HCT116 (cell line): ENCODE measurements around the gene LRRC53. TPM values are rescaled to one million over a fixed set of nuclear protein-coding genes. Genes with fewer than 3 reads are reported as not detected.

Experiments used
- ATAC-seq: fragments of 200-7000 bp; cut with Tn5 transposase; 2 replicates; pipeline ENCODE4 v1.9.1; 2020; ENCODE audit warnings: mild to moderate bottlenecking, moderate library complexity
- BruUV-seq: library from RNA; stranded (reverse); fragments of 400-500 nt; replicated peaks from 2 replicates; lab custom pipeline; 2021; lab: Mats Ljungman, UMichigan
- CTCF ChIA-PET: fragments of 300-600 bp; sonication (Branson Sonifier 250); formaldehyde crosslinking; loops from one replicate; lab custom pipeline; 2021; ENCODE audit warnings: antibody characterized with exemption; lab: Charles Lee
- POLR2A ChIA-PET: fragments of 300-600, 350-600 bp; sonication (Branson Sonifier 250); formaldehyde crosslinking; loops from one replicate; lab custom pipeline; 2021; ENCODE audit warnings: antibody characterized with exemption; lab: Charles Lee
- RAD21 ChIA-PET, 2 experiments: fragments of 300-600 bp; sonication (Branson Sonifier 250); formaldehyde crosslinking; loops; one replicate each; lab custom pipeline; 2023; ENCODE audit warnings: low total read pairs in 2 of 2; ENCODE audit not compliant: uncharacterized antibody in 2 of 2, unreplicated experiment in 2 of 2, low non-redundant PET in 1 of 2; lab: Charles Lee
- DNase-seq: peaks from one replicate; pipeline ENCODE4 v3.0.0-alpha.2; 2010; ENCODE audit warnings: low read depth, low spot score
- H2AFZ ChIP-seq: fragments of 200-600 bp; shearing (Covaris generic), sonication (generic); 2 replicates; pipeline ENCODE4 v1.6.1; 2017; ENCODE audit warnings: low read depth, mixed run types, mixed read lengths, antibody characterized with exemption, low read length; ENCODE audit not compliant: poor library complexity, severe bottlenecking
- H3K27ac ChIP-seq: 2 replicates; pipeline ENCODE4 v1.5.1; 2012; ENCODE audit warnings: low read depth, low read length
- H3K27me3 ChIP-seq: fragments of 200-600 bp; sonication (generic); 2 replicates; pipeline ENCODE4 v1.6.1; 2016; ENCODE audit warnings: mixed run types, low read length, mixed read lengths; ENCODE audit not compliant: insufficient read depth
- H3K36me3 ChIP-seq, 2 experiments: fragments of 200-500 bp in 1 of 2; fragments of 200-600 bp in 1 of 2; sonication (Bioruptor generic) in 1 of 2; sonication (generic) in 1 of 2; 2 replicates each; pipeline versions ENCODE4 v1.5.1 to v1.6.1; 2014 to 2016; ENCODE audit warnings: low read length in 2 of 2, inconsistent platforms in 1 of 2, mixed read lengths in 1 of 2, mixed run types in 1 of 2; ENCODE audit not compliant: insufficient read depth in 2 of 2, control insufficient read depth in 1 of 2
- H3K4me1 ChIP-seq, 2 experiments: fragments of 200-600 bp in 1 of 2; sonication (generic) in 1 of 2; 2 replicates each; pipeline versions ENCODE4 v1.5.1 to v1.6.1; 2012 to 2017; ENCODE audit warnings: low read length in 2 of 2, inconsistent platforms in 1 of 2, mild to moderate bottlenecking in 1 of 2, mixed read lengths in 1 of 2, mixed run types in 1 of 2, moderate library complexity in 1 of 2; ENCODE audit not compliant: insufficient read depth in 2 of 2, control insufficient read depth in 1 of 2
- H3K4me2 ChIP-seq: fragments of 200-600 bp; sonication (generic); 2 replicates; pipeline ENCODE4 v1.6.1; 2017; ENCODE audit warnings: mixed run types, low read length, mixed read lengths
- H3K4me3 ChIP-seq, 2 experiments: fragments of 200-600 bp in 1 of 2; sonication (generic) in 1 of 2; replicated peaks in 1 of 2; 2 replicates each; pipeline ENCODE4 v1.5.1; 2011 to 2016; ENCODE audit warnings: low read length in 2 of 2, control low read depth in 1 of 2, low read depth in 1 of 2, mild to moderate bottlenecking in 1 of 2, mixed read lengths in 1 of 2, mixed run types in 1 of 2
- H3K79me2 ChIP-seq: fragments of 200-600 bp; sonication (generic); 2 replicates; pipeline ENCODE4 v1.6.1; 2017; ENCODE audit warnings: mild to moderate bottlenecking, mixed run types, low read length, moderate library complexity, mixed read lengths; ENCODE audit not compliant: insufficient read depth
- H3K9ac ChIP-seq: fragments of 200-600 bp; sonication (generic); 2 replicates; pipeline ENCODE4 v1.6.1; 2016; ENCODE audit warnings: low read length, mixed read lengths
- H3K9me2 ChIP-seq: fragments of 200-600 bp; sonication (generic), shearing (Covaris generic); 2 replicates; pipeline ENCODE4 v1.6.1; 2017; ENCODE audit warnings: mixed run types, mild to moderate bottlenecking, moderate library complexity; ENCODE audit not compliant: insufficient read depth
- H3K9me3 ChIP-seq, 2 experiments: fragments of 200-500 bp in 1 of 2; fragments of 200-600 bp in 1 of 2; sonication (Bioruptor generic) in 1 of 2; sonication (generic) in 1 of 2; 2 replicates each; pipeline ENCODE4 v1.6.1; 2014 to 2017; ENCODE audit warnings: low read length in 2 of 2, mixed read lengths in 2 of 2, inconsistent platforms in 1 of 2, low read depth in 1 of 2, mild to moderate bottlenecking in 1 of 2, mixed run types in 1 of 2, moderate library complexity in 1 of 2; ENCODE audit not compliant: control insufficient read depth in 1 of 2, insufficient read depth in 1 of 2
- H4K20me1 ChIP-seq: fragments of 200-600 bp; sonication (generic), shearing (Covaris generic); 2 replicates; pipeline ENCODE4 v1.6.1; 2017; ENCODE audit warnings: mixed run types, mild to moderate bottlenecking, moderate library complexity; ENCODE audit not compliant: insufficient read depth
- ATF3 ChIP-seq: IDR thresholded peaks from 2 replicates; pipeline ENCODE4 v1.6.1; 2012
- REST ChIP-seq: IDR thresholded peaks from 2 replicates; pipeline ENCODE4 v1.6.1; 2012; ENCODE audit warnings: low read depth
- SRF ChIP-seq: IDR thresholded peaks from 2 replicates; pipeline ENCODE4 v1.6.1; 2012; ENCODE audit warnings: low read depth
- intact Hi-C: fragments of 100-400 bp; cut with micrococcal nuclease; formaldehyde crosslinking; loops from 2 replicates; pipeline ENCODE4 v1.10.0; 2022
- total RNA-seq: library from RNA; stranded (reverse); gene quantifications from one replicate; pipeline ENCODE4 v1.2.1, GENCODE V29; 2021; ENCODE audit not compliant: unreplicated experiment

LRRC53 gene
- total RNA-seq, 1 experiment from 2014 or later: not detected

- DNase-seq (no peak), ATAC-seq (no peak)
- ChIA-PET CTCF (no interaction called here), POLR2A (no interaction called here), RAD21 (no interaction called here)
- H3K4me2 ChIP-seq: no peak overlapping the region
- no peaks in the 10 kb centered on the region for H3K4me1 ChIP-seq
- no peaks in the 10 kb centered on the region for H3K36me3 ChIP-seq
- no peaks in the 10 kb centered on the region for H3K9me3 ChIP-seq
- no peak overlapping the region for H3K9ac ChIP-seq
- H4K20me1 ChIP-seq: no peaks in the 10 kb centered on the region
- H3K4me3 ChIP-seq: no peak overlapping the region
- peaks cover 31% of the 10 kb centered on the region; the same call in 1 of the 2 replicates for H3K27me3 ChIP-seq
- H2AFZ ChIP-seq: no peak overlapping the region
- intact Hi-C loops: loop anchor here (10.0 kb wide), 1 partner anchor 180 kb away; no protein-coding TSS in a partner anchor
- H3K79me2 ChIP-seq: no peaks in the 10 kb centered on the region
- no peak overlapping the region for H3K27ac ChIP-seq
- TF ChIP-seq ATF3 (no peak), SRF (no peak), REST (no peak)
- no TSS peak for BruUV-seq
- H3K9me2 ChIP-seq: no peaks in the 10 kb centered on the region
Observed at GRCh38 chr1:74504933-74505512, 7.4 kb downstream of the LRRC53 start.
